GM19240 (cell line): ENCODE results near the gene STIM2.
"Not testable (repeated sequence)": the region's sequence is repeated elsewhere in the genome, so short reads cannot be mapped to it uniquely, and the experiment has no call there.

Source experiments
- DNase-seq: peaks from one replicate; pipeline ENCODE4 v3.0.0; 2011; ENCODE audit warnings: low spot score; ENCODE audit not compliant: insufficient read length

STIM2 gene

DNA sequence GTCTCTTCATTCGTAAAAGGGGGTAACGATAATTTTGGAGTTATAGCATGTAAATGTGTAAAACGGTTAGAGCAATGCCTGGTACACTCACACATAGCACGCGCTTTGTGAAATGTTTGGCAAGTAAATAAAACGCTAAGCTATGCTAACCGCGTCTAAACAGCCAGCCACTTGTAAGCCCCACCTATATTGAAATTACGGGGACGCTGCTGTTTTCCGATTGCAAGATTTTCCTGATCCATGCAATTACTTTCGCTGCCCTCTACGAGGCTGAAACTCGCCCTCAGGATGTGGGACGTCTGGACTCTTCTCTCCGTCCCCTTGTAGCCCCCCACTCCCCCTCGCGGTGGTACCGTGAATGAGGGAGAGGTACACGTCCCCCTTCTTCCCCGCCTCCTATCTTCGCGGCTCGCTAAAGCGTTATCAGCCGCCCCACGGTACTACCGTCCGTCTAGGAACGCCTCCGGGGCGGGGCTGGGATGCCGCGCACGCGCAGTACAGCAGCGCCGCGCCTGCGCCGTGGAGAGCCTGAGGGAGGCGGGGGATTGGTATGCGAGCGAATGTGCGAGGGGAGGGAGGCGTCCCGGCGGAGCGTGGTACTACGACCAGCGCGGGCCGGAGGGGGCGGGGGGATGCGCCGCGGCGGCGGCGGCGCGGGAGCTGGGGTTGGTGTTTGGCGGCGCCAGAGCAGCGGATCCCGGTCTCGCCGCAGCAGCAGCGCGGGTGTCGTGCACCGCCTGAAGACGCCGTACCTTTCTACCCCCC, at the start of gene STIM2:
STIM2 (plus strand) TSS at position 685 of the 765 bp plus-strand sequence.
- DNase-seq, result peak; percentile 35

- not testable (repeated sequence) for DNase-seq
Measured at GRCh38 chr4:26811571-26811970, 49.1 kb upstream of the STIM2 start.

DNA sequence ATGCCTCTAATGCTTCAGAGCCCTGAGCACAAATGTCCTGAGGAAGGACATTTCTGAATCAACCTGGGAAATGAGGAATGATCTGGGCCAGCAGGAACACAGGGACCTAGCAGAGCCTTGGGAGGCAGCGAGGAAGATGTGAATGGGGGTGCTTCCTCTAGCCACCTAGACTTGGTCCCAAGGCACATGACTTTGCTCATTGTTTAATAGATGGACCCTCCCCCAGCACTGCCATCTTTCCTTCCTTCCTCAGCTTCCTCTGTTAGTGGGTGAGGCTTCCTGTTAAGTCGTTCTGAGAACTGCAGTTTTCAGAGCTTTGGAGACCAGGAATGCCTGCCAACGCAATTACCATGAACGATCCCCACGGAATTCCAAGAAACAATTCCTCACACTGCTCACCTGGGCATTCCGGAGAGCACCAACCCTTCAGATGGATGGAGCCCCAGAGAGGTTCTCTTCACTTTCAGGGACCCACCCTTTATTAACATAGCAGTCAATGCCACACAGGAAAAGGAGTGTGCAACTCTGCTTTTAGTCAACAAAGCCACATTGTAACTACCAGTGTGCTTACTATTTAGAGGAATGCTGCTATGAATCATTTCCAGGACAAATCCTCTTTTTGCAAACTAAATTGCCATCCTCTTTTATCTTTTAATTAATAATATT, 48.5 kb upstream of the STIM2 start:
- no peak for DNase-seq

- DNase-seq, result no peak
Measured at GRCh38 chr4:26813698-26814097, 46.9 kb upstream of the STIM2 start.

DNA sequence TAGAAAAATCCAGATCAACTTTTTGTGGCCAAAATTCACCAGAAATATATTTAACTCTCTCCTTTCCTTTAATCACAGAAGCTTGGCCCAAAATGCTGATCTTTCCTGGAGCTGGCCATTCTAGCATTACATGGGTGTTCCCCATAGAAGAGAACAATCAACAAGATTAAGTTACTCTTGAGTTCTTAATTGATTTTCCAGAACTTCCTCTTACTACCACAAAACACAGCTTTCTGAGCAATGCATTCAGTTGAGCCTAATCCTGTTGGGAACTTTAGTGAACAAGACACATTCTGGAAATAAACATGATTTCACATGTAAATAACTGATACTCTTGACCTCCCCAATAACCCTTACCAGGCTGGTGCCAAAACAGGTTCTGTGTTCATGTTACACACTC, 45.4 kb upstream of the STIM2 start:
- DNase-seq, result no peak

GRCh38 chr4:26815706-26816105, 44.9 kb upstream of the STIM2 start:
- no peak for DNase-seq

DNA sequence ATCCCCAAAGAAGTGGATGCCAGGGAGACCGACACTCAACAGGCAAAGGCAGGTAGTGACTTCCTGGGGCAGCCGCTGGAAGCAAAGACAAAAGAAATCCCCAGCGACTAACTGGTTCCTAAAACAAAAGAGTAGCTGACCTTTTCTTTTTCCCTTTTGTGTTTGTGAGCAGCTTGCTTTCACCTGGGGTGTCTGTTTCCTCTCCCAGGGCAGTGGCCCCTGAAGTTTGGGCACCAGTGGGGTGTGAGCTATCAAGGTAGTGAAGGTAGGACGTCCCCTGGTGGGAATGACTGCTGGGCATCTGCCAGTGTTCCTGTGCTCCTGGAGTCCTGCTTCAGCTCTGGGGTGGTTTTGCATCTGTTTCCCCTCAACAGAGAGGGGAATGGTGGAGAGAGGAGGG, 41.6 kb upstream of the STIM2 start:
- no peak for DNase-seq

DNA sequence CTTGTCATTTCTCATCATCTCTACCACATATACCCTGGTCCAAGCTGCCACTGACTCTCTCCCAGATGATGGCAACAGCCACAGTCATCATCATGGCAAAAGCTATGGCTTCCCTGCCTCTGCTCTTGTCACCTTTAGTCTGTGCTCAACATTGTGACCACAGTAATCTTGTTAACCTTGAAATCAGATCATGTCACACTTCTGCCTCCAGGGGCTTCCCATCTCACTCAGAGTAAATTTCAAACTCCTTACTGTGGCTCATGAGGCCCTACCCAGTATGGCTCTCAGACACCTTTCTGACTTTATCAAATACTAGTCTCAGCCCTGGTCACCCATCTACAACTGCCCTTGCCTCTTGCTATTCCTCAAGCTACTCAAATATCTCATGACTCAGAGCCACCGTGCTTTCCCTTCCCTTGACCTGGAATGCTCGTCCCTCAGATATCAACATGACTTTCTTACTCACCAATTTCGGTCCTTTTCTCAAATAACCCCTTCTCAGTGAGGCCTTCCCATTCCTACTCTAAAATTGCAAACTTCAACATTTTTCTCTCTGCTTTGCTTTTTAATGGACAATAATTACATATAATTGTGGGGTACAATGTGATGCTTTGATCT, 41.1 kb upstream of the STIM2 start:
- DNase-seq, result no peak

DNA sequence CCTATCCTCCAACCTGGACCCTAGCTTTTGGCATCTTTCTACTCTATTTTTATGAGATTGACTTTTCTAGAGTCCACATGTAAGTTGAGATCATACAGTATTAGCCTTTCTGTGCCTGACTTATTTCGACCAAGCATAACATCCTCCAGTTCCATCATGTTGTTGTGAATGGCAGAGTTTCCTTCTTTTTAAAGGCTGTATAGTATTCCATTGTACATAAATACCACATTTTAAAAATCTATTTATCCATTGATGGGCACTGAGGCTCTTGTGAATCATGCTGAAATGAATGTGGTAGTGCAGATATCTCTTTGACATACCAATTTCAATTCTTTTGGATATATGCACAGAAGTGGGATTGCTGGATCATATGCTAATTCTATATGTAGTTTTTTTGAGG, 40.3 kb upstream of the STIM2 start:
- no peak for DNase-seq

DNA sequence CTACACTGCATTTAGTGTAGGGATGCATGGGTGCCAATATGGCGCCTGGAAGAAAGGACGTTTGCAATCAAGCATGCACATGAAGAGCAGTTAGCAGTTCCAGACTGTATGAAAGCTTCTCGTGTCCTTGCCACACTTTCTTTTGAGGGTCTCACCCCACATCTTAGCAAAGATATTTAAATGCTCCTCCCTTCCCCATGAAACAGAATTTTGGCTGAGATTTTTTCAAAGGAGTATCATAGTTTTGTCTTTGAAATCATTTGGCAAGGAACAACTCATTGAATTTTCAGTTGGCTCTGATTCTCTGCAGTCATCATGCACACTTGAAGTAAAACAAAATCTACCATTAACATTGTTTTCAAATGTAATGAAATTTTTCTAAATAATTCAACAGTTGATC, 39.6 kb upstream of the STIM2 start:
- DNase-seq, result no peak

GRCh38 chr4:26821677-26822503, 38.8 kb upstream of the STIM2 start:
- no peak for DNase-seq

DNA sequence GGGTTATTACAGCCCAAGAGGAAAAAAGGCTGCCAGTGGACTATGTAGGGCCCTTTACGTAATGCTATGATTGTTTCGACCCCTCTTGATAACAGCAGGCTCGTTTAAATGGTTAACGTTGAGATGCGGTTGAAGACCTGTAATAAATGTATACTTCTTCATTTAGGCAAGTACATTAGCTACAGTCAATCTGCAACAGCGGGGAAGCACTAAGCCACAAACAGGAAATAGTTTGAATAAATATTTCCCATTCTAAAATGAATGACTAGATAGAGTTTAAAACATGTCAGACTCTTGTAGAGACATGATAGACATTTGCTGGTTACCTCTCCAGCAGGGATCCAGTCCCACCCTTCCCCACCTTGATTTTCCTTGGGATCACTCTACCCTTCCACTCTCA, 38.1 kb upstream of the STIM2 start:
- DNase-seq, result no peak

DNA sequence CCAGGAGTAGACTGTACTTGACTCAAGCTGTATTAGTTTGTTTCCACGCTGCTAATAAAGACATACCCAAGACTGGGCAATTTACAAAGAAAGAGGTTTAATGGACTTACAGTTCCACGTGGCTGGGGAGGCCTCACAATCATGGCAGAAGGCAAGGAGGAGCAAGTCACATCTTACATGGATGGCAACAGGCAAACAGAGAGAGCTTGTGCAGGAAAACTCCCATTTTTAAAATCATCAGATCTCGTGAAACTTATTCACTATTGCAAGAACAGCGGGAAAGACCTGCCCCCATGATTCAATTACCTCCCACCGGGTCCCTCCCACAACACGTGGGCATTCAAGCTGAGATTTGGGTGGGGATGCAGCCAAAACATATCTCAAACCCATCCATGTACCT, 37.7 kb upstream of the STIM2 start:
- not testable (repeated sequence) for DNase-seq

DNA sequence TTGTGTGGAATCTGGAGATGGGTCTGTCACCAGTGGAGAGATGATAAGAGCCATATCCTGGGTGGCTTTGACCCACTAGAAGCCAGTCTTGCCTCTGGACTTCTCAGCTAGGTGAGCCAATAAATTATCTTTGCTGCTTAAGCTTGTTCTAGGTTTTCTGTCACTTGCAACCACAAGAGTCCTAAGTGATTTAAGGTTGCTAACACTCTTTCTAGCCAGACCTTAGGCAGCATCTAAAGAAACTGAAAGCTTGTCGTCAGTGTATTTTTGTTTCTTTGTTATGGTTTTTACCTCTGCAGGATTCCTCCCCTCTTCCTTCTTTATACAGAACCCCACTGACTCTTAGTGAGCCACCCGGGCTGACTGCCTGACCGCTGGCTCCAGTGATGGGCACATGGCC, 37.1 kb upstream of the STIM2 start:
- DNase-seq, result no peak

DNA sequence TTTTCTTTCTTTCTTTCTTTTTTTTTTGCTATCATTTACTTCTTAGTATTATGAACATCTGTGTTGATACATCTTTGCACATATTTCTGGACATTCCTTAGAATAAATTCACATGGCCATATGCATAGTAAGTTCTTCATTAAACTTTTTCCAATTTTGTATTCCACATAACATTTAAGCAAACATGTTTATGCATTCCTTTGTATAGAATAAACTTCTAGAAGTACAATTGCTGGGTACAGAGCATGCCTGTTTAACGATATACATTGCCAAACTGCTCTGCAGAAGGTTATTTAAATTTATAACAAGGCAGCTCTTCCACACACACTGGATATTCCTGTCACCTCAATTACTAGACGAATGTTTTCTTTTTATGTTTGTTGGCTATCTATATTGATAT, 36.0 kb upstream of the STIM2 start:
- DNase-seq, result no peak

DNA sequence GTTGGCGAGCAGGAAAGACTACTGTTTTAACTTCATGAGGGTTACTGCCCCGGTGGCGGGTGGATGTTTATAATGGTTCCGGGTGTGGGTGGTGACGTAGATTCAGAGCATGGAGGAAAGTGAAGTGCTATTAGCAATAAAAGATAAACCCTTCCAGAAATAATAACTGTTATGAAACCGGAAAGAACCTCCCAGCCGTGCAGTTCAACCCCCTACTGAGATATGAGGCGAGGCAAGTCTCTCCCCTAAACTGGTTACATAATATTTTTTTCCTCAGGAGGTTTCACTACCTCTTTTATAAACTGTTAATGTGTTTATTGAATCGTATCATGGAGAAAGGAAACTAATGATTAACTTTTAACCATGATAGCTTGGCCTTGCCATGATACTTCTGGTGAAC, 33.9 kb upstream of the STIM2 start:
- DNase-seq, result peak; percentile 43

- not testable (repeated sequence) for DNase-seq
Measured at GRCh38 chr4:26827336-26827735, 33.3 kb upstream of the STIM2 start.

DNA sequence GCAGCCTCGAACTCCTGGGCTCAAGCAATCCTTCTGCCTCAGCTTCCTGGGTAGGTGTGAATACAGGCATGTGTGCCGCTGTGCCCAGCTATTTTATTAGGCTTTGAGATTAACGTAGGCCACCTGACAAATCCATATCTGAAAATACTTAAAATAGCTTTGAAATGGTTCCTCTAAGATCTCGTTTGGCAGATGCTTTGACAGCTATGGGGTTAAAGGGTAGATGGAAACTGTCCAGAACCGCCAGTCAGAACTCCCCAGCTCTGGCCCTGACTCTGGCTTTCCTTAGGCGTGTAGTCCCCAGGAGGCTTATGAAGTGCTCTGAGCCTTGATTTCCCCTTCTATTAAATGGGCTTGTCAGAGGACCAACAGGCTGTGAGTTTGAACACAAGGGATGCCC, 32.8 kb upstream of the STIM2 start:
- no peak for DNase-seq

DNA sequence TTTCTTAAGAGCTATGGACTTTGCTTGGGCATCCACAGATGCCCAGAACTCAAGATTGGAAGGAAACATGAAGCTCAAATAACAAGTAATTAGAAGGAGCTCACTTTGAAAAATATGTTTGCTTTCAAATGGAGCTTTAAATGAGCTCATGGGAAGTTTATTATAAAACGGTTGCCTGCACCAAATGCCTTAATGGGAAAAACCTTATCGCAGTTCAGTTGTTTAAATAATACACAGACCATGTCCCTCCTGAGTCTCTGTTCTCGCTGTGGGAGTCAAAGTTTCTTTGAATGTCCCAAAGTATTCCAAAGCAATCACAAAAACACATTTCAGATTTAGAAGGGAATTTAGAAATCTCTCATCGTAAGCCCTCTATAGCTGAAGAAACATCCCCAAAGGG, 31.6 kb upstream of the STIM2 start:
- DNase-seq, result no peak

GRCh38 chr4:26830033-26830432, 30.6 kb upstream of the STIM2 start:
- no peak for DNase-seq

DNA sequence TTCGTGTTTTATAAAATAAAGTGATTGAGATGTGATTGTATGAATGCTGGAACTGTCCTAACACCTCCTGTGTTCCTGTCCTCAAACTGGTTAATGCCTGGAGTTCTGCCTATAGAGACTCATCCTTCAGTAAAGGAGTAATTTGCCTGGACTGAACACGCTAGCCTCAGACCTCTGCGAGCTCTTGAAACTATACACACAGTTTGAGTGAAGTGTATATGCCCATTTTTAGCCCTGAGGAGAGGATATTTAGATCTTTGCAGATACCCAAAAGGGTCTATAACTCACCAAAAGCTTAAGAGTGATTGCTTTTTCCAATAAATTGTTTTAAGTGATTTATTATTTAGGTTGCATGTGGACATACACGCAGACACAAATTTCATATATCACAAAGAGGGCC, 29.9 kb upstream of the STIM2 start:
- DNase-seq, result no peak

DNA sequence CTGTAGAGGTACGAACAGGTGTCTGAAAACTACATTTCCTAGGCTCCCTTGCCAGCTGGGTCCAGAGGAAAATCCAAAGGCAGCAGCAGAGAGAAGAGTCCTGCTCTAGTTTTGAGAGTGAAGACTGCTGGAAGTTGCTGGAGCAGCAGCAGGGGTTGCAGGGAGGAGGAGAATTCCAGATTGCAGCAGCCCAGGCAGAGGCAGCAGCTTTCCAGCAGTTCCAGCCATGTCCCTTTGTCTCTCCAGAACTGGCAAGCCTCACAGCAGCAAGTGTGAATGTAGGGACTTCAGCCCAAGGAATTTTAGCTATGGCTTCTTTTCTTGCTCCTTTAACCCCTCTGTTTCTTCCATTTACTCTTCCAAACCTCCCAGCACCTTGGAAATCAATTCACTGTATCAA, 24.1 kb upstream of the STIM2 start:
- DNase-seq, result no peak
